HG03135 (cell line): ENCODE results near the gene ATG2A.

Experiments used
- ATAC-seq: cut with Tn5 transposase; IDR thresholded peaks from one replicate; pipeline ENCODE4 v1.9.1; 2021; ENCODE audit warnings: mild to moderate bottlenecking, moderate library complexity; ENCODE audit not compliant: unreplicated experiment

Gene ATG2A

DNA sequence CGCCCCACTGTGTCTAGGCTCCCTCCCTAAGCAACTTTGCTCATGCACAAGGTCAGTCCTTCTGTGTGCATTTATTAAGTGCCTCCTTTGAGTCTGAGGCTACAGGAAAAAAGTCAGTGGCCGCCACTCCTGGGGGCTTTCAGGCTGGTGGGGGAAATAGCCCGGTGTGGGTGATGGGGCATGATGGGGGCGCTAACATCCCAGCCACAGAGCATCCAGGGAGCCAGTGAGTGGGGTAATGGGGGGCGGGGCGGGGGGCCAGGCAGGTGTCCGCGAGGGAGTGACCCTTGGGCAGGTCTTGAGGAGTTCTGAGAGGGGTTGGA, 28.6 kb downstream of the ATG2A start:
- ATAC-seq, result no peak

DNA sequence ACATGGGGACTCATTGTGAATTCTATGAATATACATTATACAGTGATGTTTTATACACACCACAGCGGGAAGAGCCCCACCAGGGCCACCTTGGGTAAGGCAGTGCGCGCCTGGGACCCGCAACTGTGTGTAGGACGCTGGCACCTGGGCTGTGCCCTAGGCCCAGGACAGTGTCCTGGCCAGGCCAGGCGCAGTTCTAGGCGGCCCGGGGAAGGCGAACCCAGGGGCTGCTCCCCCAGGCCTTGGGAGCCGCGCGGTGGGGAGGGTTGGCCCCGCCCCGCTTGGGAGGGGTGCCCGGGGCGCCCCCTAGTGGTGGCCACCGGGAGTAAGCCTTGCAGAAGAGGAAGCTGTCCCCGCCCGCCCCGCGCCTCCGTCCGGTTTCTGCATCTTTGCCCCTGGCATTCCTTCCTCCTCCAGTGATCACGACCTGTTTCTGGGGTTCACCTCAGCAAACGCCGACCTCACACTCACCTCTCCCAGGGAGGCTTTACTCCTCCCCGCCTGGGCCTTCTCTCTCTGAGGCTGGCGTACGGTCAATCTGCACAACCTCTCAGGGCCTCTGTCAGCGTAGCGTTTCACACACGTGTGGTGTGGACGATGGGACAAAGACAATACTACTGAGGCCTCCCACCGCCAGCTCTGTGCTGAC, 29.1 kb downstream of the ATG2A start:
- ATAC-seq, result no peak

- ATAC-seq, result no peak
These were observed 29.7 kb downstream of the ATG2A start for GRCh38 chr11:64887234-64887756.

GRCh38 chr11:64885367-64886286, 31.4 kb downstream of the ATG2A start:
- ATAC-seq, result no peak

GRCh38 chr11:64884019-64884418, 33.0 kb downstream of the ATG2A start:
- ATAC-seq, result no peak

DNA sequence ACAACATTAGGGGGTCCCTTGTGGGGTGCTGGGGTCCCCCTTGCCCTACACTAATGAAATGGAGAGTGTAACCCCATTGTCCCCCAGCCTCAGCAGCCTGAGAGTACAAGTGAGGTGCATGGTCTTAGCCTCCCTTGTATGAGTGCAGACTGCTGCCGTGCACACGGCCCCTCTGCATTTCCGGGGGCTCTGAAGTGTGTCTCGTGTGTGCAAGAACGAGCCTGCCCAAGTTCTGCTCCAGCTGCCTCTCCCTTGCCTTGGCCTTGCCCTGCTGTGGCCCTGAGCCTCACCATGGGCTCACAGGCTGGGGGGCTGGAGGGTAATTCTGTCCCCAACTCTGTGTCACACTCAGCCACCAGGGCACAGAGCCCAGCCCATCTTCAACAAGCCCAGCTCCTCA, 33.4 kb downstream of the ATG2A start:
- no peak for ATAC-seq

DNA sequence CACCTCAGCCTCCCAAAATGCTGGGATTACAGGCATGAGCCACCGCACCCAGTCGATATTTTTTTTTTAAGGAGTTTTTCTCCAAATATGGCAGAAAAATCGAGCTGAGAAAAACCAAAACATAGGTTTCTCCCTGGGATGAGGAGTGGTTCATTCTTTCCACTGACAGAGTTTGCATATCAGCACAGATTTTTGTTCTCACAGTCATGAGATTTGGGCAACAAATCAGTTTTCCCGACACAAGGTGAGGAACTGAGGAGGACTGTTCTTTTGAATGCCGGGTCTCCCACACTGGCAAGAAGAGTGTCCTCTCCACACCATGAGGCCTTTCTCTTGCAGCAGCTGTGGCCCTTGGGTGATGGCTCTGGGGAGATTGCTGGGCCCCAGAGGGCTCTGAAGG, 34.8 kb downstream of the ATG2A start:
- ATAC-seq, result no peak

GRCh38 chr11:64881476-64881875, 35.5 kb downstream of the ATG2A start:
- ATAC-seq, result no peak

DNA sequence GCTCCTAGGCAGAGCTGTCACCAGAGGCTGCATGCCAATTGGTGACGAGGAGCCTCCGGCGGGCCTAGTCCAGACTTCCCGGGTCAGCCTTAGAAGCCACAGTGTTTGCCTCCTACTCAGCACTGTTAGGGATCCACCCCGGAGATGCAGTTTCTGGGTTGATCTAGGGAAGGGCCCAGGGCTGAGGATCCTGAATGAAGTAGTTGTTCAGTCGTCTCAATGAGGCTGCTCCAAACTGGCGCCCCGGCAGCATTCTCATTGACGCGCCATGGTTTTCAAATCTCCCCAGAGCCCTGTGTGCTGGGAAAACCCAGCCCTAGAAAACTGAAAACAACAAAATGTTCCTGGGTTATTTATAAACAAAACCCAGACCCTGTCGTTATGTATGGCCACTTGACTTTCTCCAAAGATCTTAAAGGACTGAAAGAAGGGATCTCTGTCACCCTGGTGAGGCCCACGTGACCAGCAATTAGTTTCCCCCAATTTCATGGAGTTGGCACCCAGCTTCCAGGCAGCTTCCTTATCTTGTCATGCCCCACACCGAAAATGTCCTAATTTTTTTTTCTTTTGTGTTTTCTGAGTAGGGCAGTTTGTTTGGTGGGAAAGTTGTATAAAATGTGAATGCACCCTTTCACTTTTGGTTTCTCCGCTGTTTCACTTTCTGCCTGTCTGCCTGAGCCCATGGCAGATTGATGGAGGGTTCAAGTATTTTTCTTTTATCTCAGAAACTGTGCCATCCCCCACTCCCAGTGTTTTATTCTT, 36.6 kb downstream of the ATG2A start:
- no peak for ATAC-seq

DNA sequence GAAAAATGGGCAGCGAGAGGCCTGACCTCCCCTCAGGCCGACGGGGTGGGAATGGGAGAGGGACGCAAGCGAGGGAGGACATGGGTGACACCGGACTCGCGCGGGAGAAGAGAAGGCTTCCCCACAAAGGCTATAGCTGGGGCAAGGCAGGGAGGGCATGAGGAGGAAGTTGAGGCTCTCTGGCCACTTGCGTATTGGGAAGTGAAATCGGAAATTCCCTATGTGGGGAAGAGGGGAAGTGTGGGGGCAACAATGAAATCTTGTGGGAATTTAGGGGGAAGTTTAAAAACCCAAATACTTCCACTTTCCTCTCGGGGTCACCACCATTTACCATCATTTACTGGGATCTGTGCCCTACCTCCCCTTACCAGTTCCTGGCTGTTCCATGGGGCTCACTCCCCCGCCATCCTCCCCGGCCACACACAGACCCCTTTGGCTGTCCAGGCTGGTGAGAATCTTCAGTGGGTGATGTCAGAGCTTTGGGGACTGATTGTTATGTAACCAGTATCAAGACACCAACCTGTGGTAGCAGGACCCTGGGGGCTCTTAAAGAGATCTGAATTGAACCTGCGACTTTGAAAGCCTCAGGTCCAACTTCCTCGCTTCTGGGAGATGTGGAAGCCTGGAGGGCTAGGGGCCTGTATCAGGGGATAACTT, 37.6 kb downstream of the ATG2A start:
- no peak for ATAC-seq

DNA sequence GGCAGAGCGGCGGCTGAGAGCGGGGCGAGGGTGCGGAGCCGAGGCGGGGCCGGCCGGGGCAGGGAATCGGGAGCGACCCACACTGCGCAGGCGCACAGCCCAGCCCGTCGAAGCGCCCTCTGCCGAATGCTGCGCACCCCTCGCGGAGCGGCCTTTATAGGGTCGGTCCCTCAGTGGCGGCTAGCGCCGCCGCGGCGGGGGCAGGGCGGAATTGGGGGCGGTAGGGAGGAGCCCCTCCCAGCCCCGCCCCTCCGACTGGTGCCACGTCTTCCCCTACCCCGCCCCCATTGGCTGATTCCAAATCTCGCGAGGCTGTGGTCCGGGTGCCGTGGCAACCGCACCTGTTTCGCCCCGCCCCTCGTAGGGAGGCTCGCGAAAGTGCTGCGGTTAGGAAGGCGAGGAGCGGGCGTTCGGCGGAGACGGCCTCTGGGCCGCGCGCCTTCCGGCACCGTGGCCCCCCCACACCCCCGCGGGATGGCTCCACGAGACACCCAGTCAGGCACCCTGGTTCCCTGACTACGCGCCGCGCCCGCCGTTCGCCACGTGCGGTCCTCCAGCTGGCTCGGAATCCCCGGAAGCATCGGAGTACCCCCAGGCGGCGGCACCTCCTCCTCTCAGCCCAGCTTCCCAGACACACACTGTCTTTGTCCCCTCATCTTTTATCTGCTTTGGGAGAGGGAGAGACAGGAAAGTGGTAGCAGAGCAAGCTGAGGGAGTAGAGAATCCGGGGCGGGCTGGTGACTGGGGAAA, 38.3 kb downstream of the ATG2A start, which contains the start of gene EHD1:
TSS of gene EHD1 (minus strand) at position 128 of the 750 bp plus-strand sequence. CDS start 157 bp downstream, outside the sequence.
- peak; percentile 59 for ATAC-seq

- ATAC-seq, result peak; percentile 3
These were observed 38.9 kb downstream of the ATG2A start for GRCh38 chr11:64878223-64878493.

DNA sequence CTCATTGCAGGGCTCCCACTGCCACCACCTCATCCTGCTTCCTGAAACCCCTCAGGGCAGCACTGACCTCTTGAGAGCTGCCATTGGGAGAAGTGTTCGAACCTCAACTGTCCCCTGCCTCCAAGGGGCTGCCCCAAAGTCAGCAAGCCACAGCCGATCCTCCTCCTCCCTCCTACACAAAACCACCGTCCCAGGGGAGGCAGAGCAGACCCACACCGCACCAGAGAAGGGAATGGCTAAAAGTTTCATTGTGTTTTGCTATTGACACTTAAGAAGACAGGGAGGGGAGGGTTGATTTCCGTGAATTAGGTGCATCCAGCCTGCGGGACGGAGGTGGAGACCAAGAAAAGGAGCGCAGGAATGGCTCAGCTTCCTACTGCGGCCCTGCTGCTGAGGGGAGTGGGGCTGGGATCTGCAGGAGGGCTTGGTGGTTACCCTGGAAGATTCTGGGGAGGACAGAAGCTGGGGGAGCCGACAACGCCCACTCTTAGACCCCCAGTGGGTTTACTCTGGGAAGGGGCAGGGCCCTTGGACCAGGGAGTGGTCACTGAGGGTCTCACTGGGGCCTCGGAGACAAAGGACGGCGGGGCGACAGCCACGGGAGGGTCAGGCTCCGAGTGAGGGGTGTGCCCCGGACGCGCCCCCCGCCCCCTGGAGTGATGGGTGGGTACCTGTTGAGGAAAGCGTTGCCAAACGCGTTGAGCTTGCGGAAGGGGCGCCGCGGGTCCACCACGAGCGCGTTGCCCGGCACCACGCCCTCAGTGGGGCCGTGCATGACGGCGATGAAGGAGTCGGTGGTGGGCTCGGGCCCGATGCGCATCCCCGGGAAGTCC, 39.4 kb downstream of the ATG2A start:
- no peak for ATAC-seq

DNA sequence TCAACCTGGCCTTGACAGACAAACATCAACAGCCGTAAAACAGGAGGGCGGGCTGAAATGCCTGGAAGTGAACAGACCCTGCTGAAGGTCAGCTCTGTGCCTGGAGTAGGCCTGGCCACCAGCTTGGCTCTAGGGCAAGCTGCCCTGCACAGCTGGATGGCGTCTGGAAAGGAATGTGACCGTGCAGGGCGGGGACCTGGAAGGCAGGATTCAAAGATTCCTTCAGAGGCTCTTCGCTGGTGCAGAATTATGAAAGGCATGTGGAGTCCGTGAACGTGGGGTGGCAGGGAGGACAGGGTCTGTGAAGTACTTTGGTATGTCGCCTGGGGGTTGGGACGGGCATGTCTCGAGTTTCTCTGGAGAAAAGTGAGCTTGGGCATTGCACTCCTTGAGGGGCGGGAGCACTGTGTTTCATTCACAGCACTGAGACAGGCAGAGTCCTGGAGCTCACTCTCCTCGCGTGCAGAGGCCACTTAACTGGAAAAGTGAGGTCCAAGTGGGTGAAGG, 40.1 kb downstream of the ATG2A start:
- ATAC-seq, result no peak

DNA sequence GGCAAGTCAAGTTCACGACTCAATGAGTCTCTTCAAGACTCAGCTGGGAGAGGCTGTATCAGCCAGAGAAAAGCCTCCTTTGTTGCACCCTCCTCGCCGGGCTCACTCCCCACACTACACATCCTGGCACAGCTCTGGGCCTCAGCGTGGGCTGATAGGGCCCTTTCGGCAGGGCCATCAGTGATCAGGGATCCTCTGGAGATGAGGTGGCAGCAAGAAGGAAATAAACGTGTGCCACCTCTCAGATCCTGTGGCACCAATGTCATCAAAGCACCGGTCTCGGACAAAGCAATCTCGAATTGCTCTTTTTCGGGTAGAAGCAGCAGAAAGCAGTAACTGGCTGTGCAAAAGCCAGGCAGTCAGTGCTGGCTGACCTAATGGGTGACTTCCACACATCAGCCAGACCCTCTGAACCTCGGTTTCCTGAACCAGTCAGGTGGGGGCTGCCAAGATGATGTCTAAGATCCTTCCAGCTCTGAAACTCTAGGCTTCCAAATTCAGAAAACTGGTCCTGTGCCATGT, 40.7 kb downstream of the ATG2A start:
- no peak for ATAC-seq

- no peak for ATAC-seq
These were observed 41.4 kb downstream of the ATG2A start for GRCh38 chr11:64875369-64876228.

- ATAC-seq, result no peak
These were observed 42.4 kb downstream of the ATG2A start for GRCh38 chr11:64874308-64875240.
